ELR (cell line): ENCODE measurements around the gene H1-8.
A peak's percentile ranks its signal among the peaks of the same experiment; 100 is the strongest.
"Not testable (repeated sequence)": the region's sequence is repeated elsewhere in the genome, so short reads cannot be mapped to it uniquely, and the experiment has no call there.

Experiments used
- DNase-seq: peaks from one replicate; pipeline ENCODE4 v3.0.0-alpha.2; 2015; ENCODE audit warnings: low read depth

The H1-8 gene

DNA sequence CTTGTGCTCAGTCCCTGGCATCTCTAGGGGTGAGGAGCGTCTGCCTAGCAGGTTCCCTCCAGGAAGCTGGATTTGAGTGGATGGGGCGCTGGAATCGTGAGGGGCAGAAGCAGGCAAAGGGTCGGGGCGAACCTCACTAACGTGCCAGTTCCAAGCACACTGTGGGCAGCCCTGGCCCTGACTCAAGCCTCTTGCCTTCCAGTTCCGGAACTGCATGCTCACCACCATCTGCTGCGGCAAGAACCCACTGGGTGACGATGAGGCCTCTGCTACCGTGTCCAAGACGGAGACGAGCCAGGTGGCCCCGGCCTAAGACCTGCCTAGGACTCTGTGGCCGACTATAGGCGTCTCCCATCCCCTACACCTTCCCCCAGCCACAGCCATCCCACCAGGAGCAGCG lies 9.6 kb upstream of the H1-8 start:
- DNase-seq: no peak

DNA sequence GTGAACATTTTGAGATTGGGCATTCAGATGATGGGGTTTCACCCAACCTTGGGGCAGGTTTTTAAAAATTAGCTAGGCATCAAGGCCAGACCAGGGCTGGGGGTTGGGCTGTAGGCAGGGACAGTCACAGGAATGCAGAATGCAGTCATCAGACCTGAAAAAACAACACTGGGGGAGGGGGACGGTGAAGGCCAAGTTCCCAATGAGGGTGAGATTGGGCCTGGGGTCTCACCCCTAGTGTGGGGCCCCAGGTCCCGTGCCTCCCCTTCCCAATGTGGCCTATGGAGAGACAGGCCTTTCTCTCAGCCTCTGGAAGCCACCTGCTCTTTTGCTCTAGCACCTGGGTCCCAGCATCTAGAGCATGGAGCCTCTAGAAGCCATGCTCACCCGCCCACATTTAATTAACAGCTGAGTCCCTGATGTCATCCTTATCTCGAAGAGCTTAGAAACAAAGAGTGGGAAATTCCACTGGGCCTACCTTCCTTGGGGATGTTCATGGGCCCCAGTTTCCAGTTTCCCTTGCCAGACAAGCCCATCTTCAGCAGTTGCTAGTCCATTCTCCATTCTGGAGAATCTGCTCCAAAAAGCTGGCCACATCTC lies 8.4 kb upstream of the H1-8 start:
- DNase-seq: no peak

GRCh38 chr3:129535075-129535474 lies 7.9 kb upstream of the H1-8 start:
- DNase-seq: no peak

DNA sequence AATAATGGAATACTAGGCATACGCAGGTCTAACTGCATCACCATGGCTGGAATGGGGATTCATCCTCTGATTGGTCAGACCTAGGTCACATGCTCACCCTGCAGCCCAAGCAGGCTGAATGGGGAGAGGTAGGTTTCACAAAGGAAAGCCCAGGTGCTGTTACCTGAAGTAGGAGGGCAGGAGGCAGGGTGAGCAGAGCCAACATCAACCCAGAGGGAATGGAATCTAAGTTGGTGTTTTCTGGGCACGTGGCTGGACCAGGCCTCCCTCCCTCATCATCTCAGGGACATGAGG lies 6.7 kb upstream of the H1-8 start:
- DNase-seq: no peak

GRCh38 chr3:129536804-129537203 lies 6.2 kb upstream of the H1-8 start:
- no peak for DNase-seq

DNA sequence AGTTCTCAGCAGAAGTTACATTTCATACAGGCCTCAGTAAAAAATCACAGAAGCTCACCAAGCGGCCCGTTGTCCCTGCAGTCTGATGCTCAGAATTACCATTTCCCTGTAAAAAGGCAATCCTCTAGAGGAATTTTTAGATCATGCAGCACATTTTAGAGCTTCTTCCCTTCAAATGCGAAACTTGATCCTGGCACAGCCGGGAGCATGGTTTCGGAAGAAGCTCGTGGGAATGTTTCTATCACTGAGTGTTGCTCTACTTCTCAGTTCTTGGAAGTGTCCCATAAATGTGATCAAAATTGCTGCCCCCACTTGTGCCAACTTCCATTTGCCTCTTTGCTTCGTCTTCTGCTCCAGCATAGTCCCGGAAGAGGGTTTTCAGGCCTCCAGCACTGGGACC lies 3.8 kb upstream of the H1-8 start:
- no peak for DNase-seq

GRCh38 chr3:129540776-129541516 lies 2.0 kb upstream of the H1-8 start:
- no peak for DNase-seq

GRCh38 chr3:129542747-129543146 lies 228 bp upstream of the H1-8 start:
- DNase-seq: no peak

- no peak for DNase-seq
Observed at GRCh38 chr3:129543999-129544398, 1.0 kb downstream of the H1-8 start.

GRCh38 chr3:129545951-129546350 lies 3.0 kb downstream of the H1-8 start:
- DNase-seq: not testable (repeated sequence)

GRCh38 chr3:129547241-129547640 lies 4.3 kb downstream of the H1-8 start:
- DNase-seq: no peak

DNA sequence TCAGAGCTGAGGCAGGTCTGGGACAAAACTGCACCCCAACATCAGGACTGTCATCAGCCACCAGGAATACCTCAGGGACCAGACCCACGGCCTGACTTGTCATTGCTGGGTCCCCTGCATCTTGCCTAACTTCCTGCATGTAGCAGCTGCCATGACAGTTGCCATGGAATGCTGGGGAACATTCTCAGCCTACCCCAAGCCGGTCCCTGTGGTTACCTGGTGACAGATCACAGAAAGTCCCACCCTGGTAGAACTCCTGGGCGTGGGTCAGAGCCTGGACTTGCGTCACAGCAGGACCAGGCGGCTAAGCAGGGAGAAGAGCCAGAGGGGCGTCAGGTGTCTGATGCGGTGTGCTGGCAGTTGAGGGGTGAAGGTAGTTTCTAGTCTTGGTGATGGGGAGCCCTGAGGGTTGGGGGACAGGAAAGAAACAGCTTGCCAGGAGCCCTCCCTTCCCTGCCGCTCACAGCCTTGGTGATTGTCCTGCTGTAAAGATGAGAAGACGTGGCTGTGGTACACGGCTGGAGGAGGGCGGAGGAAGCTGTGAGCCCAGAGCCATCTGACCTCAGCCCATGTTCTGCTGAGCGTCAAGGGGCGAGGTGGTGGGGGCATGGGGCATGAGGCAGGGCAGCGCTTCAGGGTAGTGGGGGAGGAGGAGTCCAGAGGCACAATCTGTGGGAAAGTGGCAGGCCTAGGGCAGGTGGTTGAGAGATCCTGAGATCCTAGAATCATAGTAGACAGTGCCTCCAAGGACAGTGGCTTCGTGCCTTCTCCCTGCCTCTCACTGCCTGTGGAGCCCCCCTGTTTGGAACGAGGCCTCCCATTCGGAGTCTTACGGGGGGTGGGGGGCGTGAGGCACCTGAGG lies 5.4 kb downstream of the H1-8 start:
- DNase-seq: no peak

DNA sequence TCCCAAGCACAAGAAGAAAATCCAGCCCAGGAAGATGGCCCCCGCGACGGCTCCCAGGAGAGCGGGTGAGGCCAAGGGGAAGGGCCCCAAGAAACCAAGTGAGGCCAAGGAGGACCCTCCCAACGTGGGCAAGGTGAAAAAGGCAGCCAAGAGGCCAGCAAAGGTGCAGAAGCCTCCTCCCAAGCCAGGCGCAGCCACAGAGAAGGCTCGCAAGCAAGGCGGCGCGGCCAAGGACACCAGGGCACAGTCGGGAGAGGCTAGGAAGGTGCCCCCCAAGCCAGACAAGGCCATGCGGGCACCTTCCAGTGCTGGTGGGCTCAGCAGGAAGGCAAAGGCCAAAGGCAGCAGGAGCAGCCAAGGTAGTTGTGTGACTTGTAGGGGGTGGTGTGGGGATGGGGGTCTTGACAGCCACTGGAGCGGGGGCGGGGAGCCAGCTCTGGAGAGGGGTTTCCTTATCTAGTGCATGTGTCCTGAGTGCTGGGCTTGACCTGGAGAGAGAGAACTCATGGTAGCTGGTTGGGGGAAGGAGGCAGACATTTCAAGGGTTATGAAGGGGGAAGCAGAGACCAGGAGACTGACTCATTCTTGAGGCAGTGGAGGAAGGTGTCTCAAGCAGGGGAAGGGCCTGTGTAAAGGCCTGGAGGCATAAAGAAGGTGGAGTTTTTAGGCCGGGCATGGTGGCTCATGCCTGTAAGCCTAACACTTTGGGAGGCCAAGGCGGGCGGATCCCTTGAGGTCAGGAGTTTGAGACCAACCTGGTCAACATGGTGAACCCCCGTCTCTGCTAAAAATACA lies 6.2 kb downstream of the H1-8 start:
- peak; percentile 84 for DNase-seq

DNA sequence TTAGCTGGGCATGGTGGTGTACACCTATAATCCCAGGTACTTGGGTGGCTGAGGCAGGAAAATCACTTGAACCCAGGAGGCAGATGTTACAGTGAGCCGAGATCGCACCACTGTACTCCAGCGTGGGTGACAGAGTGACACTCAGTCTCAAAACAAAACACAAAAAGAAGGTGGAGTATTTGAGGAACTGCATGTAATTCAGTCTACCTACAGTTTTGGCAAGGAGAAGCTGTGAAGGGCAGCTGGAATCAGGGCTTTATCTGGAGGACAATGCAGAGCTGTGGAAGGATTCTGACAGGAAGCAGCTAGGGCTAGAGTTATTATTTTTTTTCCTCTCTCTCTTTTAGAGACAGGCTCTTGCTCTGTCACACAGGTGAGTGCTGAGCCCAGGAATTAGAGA lies 6.8 kb downstream of the H1-8 start:
- DNase-seq: no peak

GRCh38 chr3:129552287-129553050 lies 9.5 kb downstream of the H1-8 start:
- no peak for DNase-seq

DNA sequence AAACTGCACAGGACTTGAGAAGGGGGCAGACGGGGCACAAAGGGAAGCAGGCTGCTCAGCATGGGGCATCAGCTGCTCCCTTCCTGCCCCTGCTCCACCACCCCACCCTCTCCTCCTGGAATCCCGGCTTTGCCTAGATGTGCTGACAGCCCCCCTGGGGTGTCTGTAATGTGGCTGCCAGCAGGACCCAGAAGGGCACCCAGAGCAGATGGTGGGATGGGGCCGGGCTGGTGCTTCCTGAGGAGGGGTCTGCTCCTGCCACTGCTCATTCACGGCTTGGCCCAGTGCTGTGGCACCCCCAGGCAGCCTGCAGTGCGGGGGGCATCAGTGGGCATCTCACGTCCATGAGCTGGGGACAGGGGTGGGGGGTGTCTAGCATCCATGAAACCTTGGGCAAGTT lies 10.2 kb downstream of the H1-8 start:
- no peak for DNase-seq

GRCh38 chr3:129553719-129554118 lies 10.7 kb downstream of the H1-8 start:
- no peak for DNase-seq

GRCh38 chr3:129554356-129555152 lies 11.6 kb downstream of the H1-8 start:
- no peak for DNase-seq

- DNase-seq: no peak
Observed at GRCh38 chr3:129555153-129555550, 12.2 kb downstream of the H1-8 start.

DNA sequence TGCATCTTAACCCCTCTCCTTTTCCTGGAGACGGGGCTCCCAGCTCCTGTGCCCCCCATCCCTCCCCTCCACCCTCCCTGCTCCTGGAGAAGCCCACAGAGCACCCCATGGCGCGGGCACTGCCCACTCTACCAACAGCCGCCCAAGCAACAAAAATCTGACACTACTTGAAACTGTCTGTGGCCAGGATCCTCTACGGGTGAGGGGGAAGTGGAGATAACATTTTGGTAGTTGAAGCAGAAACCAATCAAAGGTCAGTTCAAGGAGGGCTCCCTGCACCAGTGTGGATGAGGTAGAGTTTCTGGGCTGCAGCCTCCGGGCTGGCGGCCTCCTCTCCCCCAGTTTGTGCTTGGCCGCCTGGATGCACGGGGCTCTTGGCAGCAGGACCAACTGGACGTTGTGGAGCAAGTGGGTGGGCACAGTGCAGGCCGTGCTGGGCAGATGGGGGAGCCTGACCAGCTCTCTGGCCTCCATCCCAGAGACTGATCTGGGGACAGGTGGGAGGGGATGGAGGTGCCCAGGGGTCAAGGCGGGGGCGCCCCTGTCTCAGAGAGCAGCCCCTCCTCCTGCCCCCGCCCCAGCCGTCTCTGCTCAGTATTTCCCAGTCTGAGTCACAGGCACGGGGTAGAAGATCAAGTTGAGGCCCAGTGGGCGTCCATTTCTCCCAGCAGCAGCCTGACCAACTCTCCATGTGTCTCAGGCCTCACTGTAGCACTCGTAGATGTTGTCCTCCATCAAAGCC lies 12.8 kb downstream of the H1-8 start:
- DNase-seq: no peak
